ENCODE measurements around the gene ZNF555.

The ZNF555 gene

DNA sequence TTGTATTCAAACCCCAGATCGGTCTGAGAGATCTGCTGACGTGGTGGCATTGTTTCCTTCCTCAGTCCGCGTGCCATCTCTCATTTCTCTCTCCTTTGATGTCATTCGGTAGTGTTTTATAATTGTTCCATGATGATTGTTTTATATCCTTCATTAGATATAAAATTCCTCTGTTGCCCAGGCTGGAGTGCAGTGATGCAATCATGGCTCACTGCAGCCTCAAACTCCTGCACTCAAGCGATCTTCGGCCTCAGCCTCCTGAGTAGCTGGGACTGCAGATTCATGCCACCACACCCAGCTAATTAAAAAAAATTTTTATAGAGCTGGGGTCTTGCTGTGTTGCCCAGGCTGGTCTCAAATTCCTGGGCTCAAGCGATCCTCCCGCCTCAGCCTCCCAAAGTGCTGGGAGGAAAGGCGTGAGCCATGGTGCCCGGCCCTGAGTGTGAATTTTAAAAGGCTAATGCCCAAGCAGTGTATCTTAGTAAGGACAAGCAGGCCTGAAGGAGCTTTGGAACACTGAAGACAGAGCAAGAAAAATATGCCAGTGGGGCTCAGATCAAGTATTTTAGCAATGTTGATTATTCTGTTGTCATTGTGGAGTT, 64.7 kb downstream of the ZNF555 start:
- Mint-ChIP-seq H3K4me1 (peaks cover 49% of the 10 kb centered on the region), H3K27me3 (no peaks in the 10 kb centered on the region), H3K36me3 (peaks cover 4% of the 10 kb centered on the region), H3K4me3 (no peak overlapping the region), H3K9me3 (no peaks in the 10 kb centered on the region), H3K27ac (no peak overlapping the region)

DNA sequence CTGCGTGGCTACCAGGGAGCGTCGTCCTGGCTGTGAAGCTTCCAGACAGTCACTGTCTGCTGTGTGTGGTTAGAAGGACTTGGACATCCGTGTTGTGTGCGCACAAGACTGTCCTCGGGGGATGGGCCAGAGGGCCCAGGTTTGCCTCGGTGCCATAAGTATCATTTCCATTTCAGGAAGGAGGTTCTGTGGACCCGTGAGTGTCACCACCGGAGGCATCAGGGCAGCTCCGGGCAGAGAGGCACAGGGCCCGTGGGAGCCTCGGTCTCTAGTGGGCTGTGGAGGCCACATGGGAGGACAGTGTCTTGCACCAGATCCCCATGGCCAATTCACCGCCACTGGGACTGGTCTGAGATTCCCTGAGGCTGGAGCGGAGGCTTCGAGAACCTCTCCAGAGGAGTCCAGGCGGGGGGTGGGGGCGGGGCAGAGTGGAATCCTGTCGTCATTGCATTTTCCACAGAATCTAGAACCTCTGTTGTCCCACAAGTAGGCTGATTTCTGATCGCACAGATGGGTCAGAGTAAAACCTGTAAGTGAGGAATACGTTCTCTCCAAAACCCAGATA, 65.4 kb downstream of the ZNF555 start:
- Mint-ChIP-seq H3K36me3 (peaks cover 6% of the 10 kb centered on the region), H3K27ac (no peak overlapping the region), H3K27me3 (no peaks in the 10 kb centered on the region), H3K4me3 (no peak overlapping the region), H3K4me1 (peaks cover 48% of the 10 kb centered on the region), H3K9me3 (no peaks in the 10 kb centered on the region)

Data from activated naive CD4-positive, alpha-beta T cell treated with anti-CD3 and anti-CD28 coated beads, Interleukin-2, amount 50 U/mL, for 24 hours (primary cell).